Neural progenitor cell (in vitro differentiated cells): ENCODE measurements around the gene NKAIN2.

Source experiments
- EZH2phosphoT487 ChIP-seq: fragments of 200-600 bp; sonication (generic); IDR thresholded peaks from 2 replicates; pipeline ENCODE4 v1.6.1; 2017; ENCODE audit warnings: antibody characterized with exemption
- TF ChIP-seq, protein P1 (sequence below): fragments of 200-600 bp; sonication (generic); IDR thresholded peaks from 2 replicates; pipeline ENCODE4 v1.5.1; 2017; ENCODE audit warnings: antibody characterized with exemption, mild to moderate bottlenecking

DNA sequence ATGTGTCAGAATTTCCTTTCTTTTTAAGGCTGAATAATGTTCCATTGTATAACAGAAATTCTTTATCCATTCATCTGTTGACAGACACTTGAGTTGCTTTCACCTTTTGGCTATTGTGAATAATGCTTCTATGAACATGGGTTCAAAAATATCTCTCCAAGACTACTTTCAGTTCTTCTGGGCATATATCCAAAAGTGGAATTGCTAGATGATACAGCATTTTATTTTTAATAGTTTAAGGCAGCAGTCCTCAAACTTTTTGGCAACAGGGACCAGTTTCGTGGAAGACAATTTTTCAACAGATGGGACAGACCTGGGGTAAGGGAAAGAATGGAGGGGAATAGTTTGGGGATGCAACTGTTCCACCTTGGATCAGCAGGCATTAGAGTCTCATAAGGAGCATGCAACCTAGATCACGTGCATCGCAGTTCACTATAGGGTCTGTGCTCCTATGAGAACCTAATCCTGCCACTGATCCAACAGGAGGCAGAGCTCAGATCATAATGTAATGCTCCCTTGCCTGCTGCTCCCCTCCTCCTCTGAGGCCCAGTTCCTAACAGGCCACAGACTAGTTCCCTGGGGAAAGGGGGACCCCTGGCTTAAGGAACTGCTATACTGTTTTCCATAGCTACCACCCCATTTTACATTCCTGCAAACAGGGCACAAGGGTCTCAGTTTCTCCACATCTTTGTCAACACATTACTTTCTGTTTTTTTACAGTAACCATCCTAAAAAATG is 918.6 kb downstream of the NKAIN2 start:
- TF ChIP-seq, protein P1, sequence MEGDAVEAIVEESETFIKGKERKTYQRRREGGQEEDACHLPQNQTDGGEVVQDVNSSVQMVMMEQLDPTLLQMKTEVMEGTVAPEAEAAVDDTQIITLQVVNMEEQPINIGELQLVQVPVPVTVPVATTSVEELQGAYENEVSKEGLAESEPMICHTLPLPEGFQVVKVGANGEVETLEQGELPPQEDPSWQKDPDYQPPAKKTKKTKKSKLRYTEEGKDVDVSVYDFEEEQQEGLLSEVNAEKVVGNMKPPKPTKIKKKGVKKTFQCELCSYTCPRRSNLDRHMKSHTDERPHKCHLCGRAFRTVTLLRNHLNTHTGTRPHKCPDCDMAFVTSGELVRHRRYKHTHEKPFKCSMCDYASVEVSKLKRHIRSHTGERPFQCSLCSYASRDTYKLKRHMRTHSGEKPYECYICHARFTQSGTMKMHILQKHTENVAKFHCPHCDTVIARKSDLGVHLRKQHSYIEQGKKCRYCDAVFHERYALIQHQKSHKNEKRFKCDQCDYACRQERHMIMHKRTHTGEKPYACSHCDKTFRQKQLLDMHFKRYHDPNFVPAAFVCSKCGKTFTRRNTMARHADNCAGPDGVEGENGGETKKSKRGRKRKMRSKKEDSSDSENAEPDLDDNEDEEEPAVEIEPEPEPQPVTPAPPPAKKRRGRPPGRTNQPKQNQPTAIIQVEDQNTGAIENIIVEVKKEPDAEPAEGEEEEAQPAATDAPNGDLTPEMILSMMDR: no peak
- no peak for TF ChIP-seq EZH2phosphoT487
